Measurements from ENCODE around the gene IQSEC3.

- TF ChIP-seq FOXA1 (IDR thresholded peaks at IDR 0.05), result no peak
- no peak for TF ChIP-seq TARDBP (IDR thresholded peaks at IDR 0.05)
- TF ChIP-seq PKNOX1 (IDR thresholded peaks at IDR 0.05), result no peak
- TF ChIP-seq FOXK2 (IDR thresholded peaks at IDR 0.05), result no peak
- no peak for TF ChIP-seq BHLHE40 (IDR thresholded peaks at IDR 0.05; ENCODE audit: borderline replicate concordance)
- TF ChIP-seq ZNF384 (IDR thresholded peaks at IDR 0.05), result no peak
- no peak for TF ChIP-seq L3MBTL2 (conservative IDR thresholded peaks at IDR 0.05)
- TF ChIP-seq LEF1 (IDR thresholded peaks at IDR 0.05; ENCODE audit: borderline replicate concordance), result no peak
- TF ChIP-seq FOXM1 (IDR thresholded peaks at IDR 0.05; ENCODE audit: borderline replicate concordance), result no peak
- TF ChIP-seq SUZ12 (IDR thresholded peaks at IDR 0.05), result no peak
- TF ChIP-seq HDGF (IDR thresholded peaks at IDR 0.05; ENCODE audit: borderline replicate concordance), result no peak
- no peak for TF ChIP-seq CTBP1 (IDR thresholded peaks at IDR 0.05; ENCODE audit: borderline replicate concordance)
Observed at GRCh38 chr12:106118-106591, 39.6 kb downstream of the IQSEC3 start.
